GM21447 (cell line): ENCODE data around the gene SARM1.
"Not testable (repeated sequence)": the region's sequence is repeated elsewhere in the genome, so short reads cannot be mapped to it uniquely, and the experiment has no call there.

Source experiments
- ATAC-seq: cut with Tn5 transposase; IDR thresholded peaks from one replicate; pipeline ENCODE4 v1.9.1; 2021; ENCODE audit not compliant: unreplicated experiment

Gene SARM1

DNA sequence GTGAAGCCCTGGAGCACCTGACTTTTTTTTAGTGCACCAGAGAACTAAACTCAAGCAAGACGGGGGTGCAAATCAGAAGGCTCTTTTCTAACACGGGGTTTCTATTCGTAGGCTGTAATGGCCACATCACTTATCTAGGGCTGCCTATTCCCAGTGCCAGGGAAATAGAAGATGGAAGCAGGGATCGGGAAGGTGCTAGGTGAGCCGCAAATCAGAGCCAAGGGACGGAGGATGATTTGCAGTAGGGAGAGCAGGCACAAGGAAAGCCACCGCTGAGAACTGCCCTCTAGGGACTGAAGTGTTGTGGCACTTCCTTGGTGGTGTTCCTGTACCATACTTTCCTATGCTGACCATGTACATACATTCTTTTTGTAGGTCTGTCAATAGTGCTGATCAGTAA lies 42.3 kb downstream of the SARM1 start:
- ATAC-seq: no peak

DNA sequence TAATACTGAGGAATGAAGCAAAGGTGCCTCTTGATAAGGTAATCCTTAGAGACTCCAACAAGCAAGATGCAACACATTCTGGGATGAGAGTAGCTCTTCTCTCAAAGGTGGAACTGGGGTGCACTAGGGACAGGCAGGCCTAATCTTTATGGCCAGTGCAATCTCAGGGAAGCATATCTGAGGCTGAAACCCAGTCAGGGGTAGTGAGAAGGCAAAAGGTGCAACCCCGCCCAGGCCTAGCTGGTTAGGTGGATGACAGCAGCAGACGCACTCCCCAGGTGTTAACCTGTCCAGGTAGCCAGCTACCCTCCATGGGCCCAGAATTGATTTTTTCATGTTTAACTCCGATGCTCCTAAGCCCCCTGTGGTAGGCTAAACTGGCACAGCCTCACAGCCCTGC lies 44.4 kb downstream of the SARM1 start:
- no peak for ATAC-seq

DNA sequence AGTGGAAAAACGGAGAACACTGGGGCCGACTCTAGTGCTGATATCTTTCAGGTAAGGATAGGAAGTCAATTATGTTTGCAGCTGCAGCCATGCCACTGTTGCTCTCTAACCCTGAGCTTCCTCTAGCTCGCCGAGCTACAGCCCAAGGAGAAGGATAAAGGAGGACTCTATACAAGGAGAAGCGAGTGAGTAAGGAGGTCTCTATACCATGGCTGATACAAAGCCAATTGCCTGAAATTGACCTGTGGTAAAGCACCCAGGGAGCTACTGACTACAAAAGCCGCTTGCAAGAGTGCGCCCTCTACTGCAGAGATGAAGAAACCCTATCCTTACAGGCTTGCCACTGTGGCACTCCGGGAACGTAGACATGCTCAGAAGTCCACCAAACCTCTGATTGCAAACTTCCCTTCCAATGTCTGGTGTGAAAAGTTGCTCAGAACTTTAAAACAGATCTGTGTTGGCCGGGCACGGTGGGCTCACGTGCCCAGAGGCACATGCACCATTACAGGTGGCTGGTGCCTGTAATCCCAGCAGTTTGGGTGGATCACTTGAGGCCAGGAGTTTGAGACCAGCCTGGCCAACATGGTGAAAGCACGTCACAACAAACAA lies 45.3 kb downstream of the SARM1 start:
- no peak for ATAC-seq

DNA sequence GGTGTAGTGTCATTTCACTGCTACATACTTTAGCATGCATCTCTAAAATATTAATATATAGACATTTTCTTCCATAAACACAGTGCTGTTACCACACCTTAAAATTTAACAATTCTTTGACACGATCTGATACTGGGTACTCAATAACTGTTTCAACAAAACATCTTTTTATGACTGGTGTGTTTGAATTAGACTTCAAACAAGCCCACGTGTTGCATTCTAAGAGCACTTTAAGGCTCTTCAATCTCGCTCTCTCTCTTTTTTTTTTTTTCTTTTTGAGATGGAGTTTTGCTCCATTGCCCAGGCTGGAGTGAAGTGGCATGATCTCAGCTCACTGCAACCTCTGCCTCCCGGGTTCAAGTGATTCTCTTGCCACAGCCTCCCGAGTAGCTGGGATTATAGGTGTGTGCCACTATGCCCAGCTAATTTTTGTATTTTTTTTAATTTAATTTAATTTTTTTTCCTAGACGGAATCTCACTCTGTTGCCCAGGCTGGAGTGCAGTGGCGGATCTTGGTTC lies 50.4 kb downstream of the SARM1 start:
- no peak for ATAC-seq

DNA sequence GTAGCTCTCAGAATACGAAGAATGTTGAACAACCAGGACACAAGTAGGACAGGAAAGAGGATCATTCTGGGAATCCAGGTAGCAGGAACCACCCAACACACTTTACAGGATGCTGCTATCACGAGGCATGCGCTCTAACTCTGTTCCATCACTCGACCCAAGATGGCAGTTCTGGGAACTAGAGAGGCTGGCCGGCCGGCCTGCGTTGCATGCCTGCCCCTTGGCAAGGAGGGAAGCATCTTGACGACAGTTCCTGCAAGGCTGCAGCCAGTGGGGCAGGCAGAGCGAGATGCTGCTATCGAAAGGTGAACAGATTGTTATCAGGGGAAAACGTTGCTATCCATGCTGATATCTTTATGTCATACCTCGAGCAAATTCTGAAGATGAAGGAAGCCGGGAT lies 53.7 kb downstream of the SARM1 start:
- no peak for ATAC-seq

DNA sequence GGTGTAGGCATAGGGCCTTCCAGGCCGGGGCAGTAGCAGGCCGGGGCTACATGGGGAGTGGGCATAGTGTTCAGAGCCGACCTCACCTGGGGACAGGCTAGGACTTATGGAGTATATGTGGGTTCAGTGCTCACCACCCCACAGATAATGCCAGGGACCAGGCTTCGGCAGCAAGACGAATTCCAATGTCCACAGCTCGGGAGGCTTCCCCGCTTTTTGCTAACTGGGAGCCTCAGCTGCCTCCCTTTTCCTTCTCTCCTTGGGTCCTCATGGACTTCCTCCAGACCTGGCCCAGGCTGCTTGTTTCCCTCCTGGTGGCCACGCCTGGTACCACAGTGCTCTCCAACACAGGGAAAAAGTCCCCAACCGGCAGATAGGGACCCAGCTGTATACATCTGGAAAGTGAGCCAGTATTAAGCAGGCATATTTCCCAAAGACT lies 54.6 kb downstream of the SARM1 start:
- no peak for ATAC-seq

DNA sequence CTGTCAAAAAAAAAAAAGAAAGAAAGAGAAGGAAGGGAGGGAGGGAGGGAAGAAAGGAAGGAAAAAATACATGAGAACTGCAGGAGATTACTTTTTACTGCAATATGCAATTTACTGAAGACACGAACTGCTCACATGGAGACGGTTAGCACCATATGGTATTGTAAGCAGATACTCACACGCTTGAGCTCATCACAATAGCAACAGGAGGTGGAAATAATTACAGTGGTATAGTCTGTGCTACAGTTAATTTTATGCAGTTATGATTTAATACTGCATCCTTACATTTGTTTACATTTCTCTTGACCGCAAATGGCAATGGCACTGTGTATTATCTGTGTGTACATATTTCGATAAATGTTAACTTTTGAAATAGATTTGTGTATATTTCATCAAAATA lies 55.9 kb downstream of the SARM1 start:
- no peak for ATAC-seq

DNA sequence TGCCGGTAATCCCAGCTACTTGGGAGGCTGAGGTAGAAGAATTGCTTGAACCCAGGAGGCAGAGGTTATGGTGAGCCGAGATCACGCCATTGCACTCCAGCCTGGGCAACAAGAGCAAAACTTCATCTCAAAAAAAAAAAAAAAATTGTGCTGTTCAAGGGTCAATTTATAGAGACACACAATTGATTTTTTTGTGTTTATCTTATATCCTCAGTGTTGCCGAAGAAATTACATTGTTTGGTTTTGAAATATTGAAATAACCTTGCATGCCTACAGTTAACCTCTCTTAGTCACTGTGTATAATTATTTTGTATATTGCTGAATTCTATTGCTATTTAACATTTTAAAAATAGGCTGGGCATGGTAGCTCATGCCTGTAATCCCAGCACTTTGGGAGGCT lies 56.5 kb downstream of the SARM1 start:
- ATAC-seq: not testable (repeated sequence)

DNA sequence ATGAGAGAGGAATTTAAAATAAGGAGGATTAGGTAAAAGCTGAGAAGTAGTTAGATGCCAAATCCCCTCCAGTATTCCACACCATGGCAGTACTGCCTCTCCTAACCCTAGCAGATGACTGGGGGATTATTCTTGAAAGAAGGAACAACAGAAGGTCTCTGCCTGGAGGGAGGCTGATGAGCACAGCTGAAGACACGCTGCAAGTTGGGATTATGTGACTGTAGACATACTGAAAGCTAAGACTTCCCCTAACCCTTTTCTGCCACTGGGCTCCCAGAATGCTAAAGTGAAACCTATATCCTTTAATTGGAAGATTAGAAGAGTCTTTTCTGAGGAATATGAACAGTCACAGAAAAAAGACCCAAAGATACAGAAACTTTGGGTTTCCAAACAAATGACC lies 62.2 kb downstream of the SARM1 start:
- no peak for ATAC-seq

DNA sequence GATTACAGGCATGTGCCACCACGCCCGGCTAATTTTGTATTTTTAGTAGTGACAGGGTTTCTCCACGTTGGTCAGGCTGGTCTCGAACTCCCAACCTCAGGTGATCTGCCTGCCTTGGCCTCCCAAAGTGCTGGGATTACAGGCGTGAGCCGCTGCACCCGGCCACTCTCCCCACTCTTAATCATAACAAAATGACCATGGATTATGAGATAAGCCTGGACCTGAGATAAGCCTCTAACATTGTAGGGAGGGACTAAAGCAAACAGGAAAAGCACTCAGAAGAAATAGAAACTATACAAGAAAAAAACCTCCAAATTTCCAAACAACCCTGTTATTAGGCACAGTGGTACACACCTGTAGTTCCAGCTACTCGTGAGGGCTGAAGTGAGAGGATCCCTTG lies 62.8 kb downstream of the SARM1 start:
- not testable (repeated sequence) for ATAC-seq

DNA sequence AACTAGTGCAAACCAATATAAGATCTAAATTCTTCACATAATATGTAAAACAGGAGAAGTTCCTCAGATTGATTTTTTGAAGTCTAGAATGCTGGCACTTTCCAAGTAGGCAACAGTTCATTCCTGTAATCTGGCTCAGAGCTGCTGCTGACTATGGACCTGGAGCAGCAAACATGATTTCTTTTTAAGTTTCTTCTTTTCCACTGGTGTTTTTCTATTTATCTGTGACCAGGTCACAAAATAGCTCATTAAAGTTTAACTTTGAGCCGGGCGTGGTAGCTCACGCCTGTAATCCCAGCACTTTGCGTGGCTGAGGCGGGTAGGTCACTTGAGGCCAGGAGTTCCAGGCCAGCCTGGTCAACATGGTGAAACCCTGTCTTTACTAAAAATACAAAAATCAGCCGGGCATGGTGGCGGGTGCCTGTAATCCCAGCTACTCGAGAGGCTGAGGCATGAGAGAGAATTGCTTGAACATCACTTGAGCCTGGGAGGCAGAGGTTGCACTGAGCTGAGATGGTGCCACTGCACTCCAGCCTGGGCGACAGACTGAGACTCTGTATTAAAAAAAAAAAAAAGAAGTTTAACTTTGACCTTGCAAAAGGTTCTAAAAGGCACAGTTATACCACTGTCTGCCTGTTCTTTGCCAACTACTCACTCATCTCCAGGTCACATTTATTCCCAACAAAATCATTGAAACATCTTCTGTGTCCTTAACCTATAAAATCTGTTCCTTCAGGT lies 72.6 kb downstream of the SARM1 start:
- no peak for ATAC-seq

DNA sequence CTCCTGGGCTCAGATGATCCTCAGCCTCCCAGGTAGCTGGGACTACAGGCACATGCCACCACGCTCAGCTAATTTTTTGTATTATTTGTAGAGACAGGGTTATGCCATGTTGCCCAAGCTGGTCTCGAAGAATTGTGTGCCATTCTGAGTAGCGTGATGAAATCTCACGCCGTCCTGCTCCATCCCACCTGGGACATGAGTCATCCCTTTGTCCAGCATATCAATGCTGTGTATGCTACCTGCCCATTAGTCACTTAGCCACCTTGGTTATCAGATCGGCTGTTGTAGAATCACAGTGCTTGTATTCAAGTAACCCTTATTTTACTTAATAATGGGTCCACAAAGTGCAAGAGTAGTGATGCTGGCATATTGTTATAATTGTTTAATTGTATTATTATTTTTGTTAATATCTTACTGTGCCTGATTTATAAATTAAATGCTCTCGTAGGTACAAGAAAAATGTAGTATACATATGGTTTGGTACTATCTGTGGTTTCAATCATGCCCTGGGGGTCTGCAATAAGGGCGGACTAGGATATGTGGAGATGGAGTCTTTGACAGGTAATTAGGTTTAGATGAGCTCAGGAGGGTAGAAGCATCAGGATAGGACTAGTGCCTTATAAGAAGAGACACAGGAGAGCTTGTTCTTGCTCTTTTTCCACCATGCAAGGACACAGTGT lies 75.4 kb downstream of the SARM1 start:
- no peak for ATAC-seq

DNA sequence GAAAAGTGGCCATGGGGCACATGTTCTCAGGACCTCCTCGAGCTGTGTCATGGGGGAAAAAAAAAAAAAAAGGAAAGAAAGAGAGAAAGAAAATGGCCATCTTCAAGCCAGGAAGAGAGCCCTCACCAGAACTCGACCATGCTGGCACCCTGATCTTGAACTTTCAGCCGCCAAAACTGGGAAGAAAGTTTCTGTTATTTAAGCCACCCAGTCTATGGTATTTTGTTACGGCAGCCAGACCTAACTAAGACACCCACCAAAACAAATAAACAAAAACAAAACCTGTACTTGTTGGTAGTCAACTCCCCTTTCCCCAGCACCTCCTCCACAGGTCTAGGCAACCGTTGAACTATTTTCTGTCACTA lies 75.9 kb downstream of the SARM1 start:
- no peak for ATAC-seq

DNA sequence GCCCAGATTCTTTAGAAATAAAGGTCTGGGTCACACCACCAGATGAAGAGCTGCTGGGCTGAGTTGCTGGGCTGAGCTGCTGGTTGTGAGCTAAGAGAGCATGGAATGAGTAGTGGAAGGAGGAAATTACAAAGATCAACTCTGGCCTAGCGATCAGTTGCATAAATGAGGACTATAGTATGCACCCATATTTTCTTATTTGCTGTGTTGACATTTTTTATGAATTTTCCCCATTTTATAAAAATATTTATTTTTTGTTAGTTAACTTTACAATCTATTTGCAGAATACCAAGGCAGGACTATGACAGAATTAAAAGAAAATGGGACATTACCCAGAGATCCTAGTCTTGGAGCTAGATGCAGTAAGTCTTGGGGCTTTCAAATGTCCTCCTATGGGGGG lies 78.4 kb downstream of the SARM1 start:
- ATAC-seq: no peak
